SK-N-SH (cell line): ENCODE data around the gene TMEM168. TPM values are rescaled to one million over a fixed set of nuclear protein-coding genes. Genes with fewer than 3 reads are reported as not detected.

Experiments
- CTCF ChIA-PET: fragments of 300-600, 350-600 bp; formaldehyde crosslinking; extraction: SDS; loops from one replicate; lab custom pipeline; 2021; lab: Yijun Ruan, JAX
- POLR2A ChIA-PET: fragments of 350-600 bp; sonication (Branson Sonifier 250); formaldehyde crosslinking; extraction: SDS; loops from one replicate; lab custom pipeline; 2020; ENCODE audit warnings: antibody characterized with exemption, inconsistent platforms; lab: Yijun Ruan, JAX
- DNase-seq: peaks from one replicate; pipeline ENCODE4 v3.0.0; 2012
- H2AFZ ChIP-seq: fragments of 200-600 bp; sonication (generic); 2 replicates; pipeline ENCODE4 v1.8.1; 2016; ENCODE audit warnings: antibody characterized with exemption, mild to moderate bottlenecking, low read depth
- H3F3A ChIP-seq: fragments of 200-600 bp; sonication (generic); replicated peaks from 2 replicates; pipeline ENCODE3; 2016; ENCODE audit warnings: antibody characterized with exemption, mild to moderate bottlenecking; ENCODE audit not compliant: insufficient read depth
- H3K27ac ChIP-seq, 2 experiments: fragments of 200-500 bp in 1 of 2; fragments of 200-600 bp in 1 of 2; sonication (Bioruptor generic) in 1 of 2; sonication (generic), shearing (Covaris generic) in 1 of 2; 2 replicates each; pipeline versions ENCODE4 v1.5.1 to v1.6.1; 2014 to 2016; ENCODE audit warnings: low read depth in 2 of 2, inconsistent platforms in 1 of 2, low read length in 1 of 2, mild to moderate bottlenecking in 1 of 2, mixed read lengths in 1 of 2
- H3K27me3 ChIP-seq: fragments of 200-600 bp; sonication (generic), shearing (Covaris generic); 2 replicates; pipeline ENCODE4 v1.6.1; 2016; ENCODE audit warnings: mixed run types; ENCODE audit not compliant: insufficient read depth
- H3K36me3 ChIP-seq, 2 experiments: fragments of 200-500 bp in 1 of 2; fragments of 200-600 bp in 1 of 2; sonication (Bioruptor generic) in 1 of 2; sonication (generic) in 1 of 2; replicated peaks in 1 of 2; 2 replicates each; pipeline versions ENCODE3 to v1.5.1; 2014 to 2016; ENCODE audit warnings: low read length in 1 of 2, mild to moderate bottlenecking in 1 of 2; ENCODE audit not compliant: insufficient read depth in 2 of 2, control insufficient read depth in 1 of 2
- H3K4me1 ChIP-seq, 2 experiments: fragments of 200-500 bp in 1 of 2; fragments of 200-600 bp in 1 of 2; sonication (Bioruptor generic) in 1 of 2; sonication (generic), shearing (Covaris generic) in 1 of 2; 2 replicates each; pipeline versions ENCODE4 v1.5.1 to v1.6.1; 2014 to 2016; ENCODE audit warnings: low read depth in 1 of 2, low read length in 1 of 2, mixed run types in 1 of 2; ENCODE audit not compliant: insufficient read depth in 2 of 2, control insufficient read depth in 1 of 2
- H3K4me2 ChIP-seq: fragments of 200-600 bp; sonication (generic), shearing (Covaris generic); 2 replicates; pipeline ENCODE4 v1.6.1; 2017; ENCODE audit warnings: mixed run types
- H3K4me3 ChIP-seq, 2 experiments: fragments of 200-500 bp in 1 of 2; fragments of 200-600 bp in 1 of 2; sonication (Bioruptor generic) in 1 of 2; sonication (generic), shearing (Covaris generic) in 1 of 2; 2 replicates each; pipeline versions ENCODE4 v1.5.1 to v1.8.1; 2014 to 2016; ENCODE audit warnings: low read depth in 2 of 2, inconsistent platforms in 1 of 2, low read length in 1 of 2, mild to moderate bottlenecking in 1 of 2, mixed read lengths in 1 of 2, moderate library complexity in 1 of 2
- H3K79me2 ChIP-seq: fragments of 200-600 bp; sonication (generic); 2 replicates; pipeline ENCODE4 v1.8.1; 2017; ENCODE audit warnings: mild to moderate bottlenecking; ENCODE audit not compliant: insufficient read depth
- H3K9ac ChIP-seq: fragments of 200-600 bp; sonication (generic); 2 replicates; pipeline ENCODE4 v1.6.1; 2017; ENCODE audit warnings: mixed run types
- H3K9me2 ChIP-seq: fragments of 200-600 bp; sonication (generic); 2 replicates; pipeline ENCODE4 v1.6.1; 2017; ENCODE audit warnings: mixed run types
- H3K9me3 ChIP-seq: fragments of 200-600 bp; sonication (generic); 2 replicates; pipeline ENCODE4 v1.6.1; 2017; ENCODE audit warnings: mixed run types, mild to moderate bottlenecking, moderate library complexity
- H4K20me1 ChIP-seq: fragments of 200-600 bp; sonication (generic); 2 replicates; pipeline ENCODE4 v1.6.1; 2017; ENCODE audit warnings: mild to moderate bottlenecking, mixed run types; ENCODE audit not compliant: insufficient read depth
- CHD2 ChIP-seq: fragments of 150-350 bp; IDR thresholded peaks from 2 replicates; pipeline ENCODE4 v1.6.1; 2018; ENCODE audit warnings: low read length; ENCODE audit not compliant: partially characterized antibody
- CTCF ChIP-seq: fragments of 200-600 bp; sonication (generic); IDR thresholded peaks from 2 replicates; pipeline ENCODE4 v1.6.1; 2017; ENCODE audit warnings: antibody characterized with exemption, mild to moderate bottlenecking, moderate library complexity
- EP300 ChIP-seq, 2 experiments: IDR thresholded peaks; 2 replicates each; pipeline versions ENCODE4 v1.4.0 to v1.6.1; 2012; ENCODE audit warnings: borderline replicate concordance in 1 of 2, low read depth in 1 of 2, low read length in 1 of 2
- FOXJ3 ChIP-seq: sonication (generic); formaldehyde crosslinking; IDR thresholded peaks from 2 replicates; pipeline ENCODE4 v1.5.1; 2020; ENCODE audit warnings: mild to moderate bottlenecking, missing genetic modification reagents
- GABPA ChIP-seq: IDR thresholded peaks from 2 replicates; pipeline ENCODE4 v1.4.0; 2012; ENCODE audit warnings: low read depth, mild to moderate bottlenecking
- GATA2 ChIP-seq: sonication (generic); formaldehyde crosslinking; IDR thresholded peaks from 2 replicates; pipeline ENCODE4 v1.5.0; 2020; ENCODE audit warnings: mild to moderate bottlenecking, missing genetic modification reagents
- JUND ChIP-seq: IDR thresholded peaks from 2 replicates; pipeline ENCODE4 v1.4.0; 2012
- MAX ChIP-seq: IDR thresholded peaks from 2 replicates; pipeline ENCODE4 v1.4.0; 2012; ENCODE audit warnings: low read depth
- MEF2A ChIP-seq: IDR thresholded peaks from 2 replicates; pipeline ENCODE4 v1.4.0; 2012; ENCODE audit warnings: low read depth, borderline replicate concordance
- MXI1 ChIP-seq: IDR thresholded peaks from 2 replicates; pipeline ENCODE4 v1.6.1; 2012; ENCODE audit warnings: mild to moderate bottlenecking, low read depth, low read length, improper control_type of control experiment
- NFIC ChIP-seq: IDR thresholded peaks from 2 replicates; pipeline ENCODE4 v1.4.0; 2012; ENCODE audit warnings: borderline replicate concordance
- RCOR1 ChIP-seq: fragments of 150-350 bp; IDR thresholded peaks from 2 replicates; pipeline ENCODE4 v1.6.1; 2017; ENCODE audit warnings: antibody characterized with exemption, low read length
- REST ChIP-seq: IDR thresholded peaks from 2 replicates; pipeline ENCODE4 v1.6.1; 2012; ENCODE audit warnings: mild to moderate bottlenecking, low read depth, low read length, moderate library complexity
- RXRA ChIP-seq: IDR thresholded peaks from 2 replicates; pipeline ENCODE4 v1.4.0; 2012; ENCODE audit warnings: low read depth, mild to moderate bottlenecking, borderline replicate concordance
- SIN3A ChIP-seq: IDR thresholded peaks from 2 replicates; pipeline ENCODE4 v1.6.1; 2012; ENCODE audit warnings: low read depth, mild to moderate bottlenecking, low read length, moderate library complexity, borderline replicate concordance
- TAF1 ChIP-seq: IDR thresholded peaks from 2 replicates; pipeline ENCODE4 v1.6.1; 2012; ENCODE audit warnings: low read depth, mild to moderate bottlenecking, low read length, moderate library complexity, borderline replicate concordance
- TCF12 ChIP-seq: IDR thresholded peaks from 2 replicates; pipeline ENCODE4 v1.4.0; 2012
- USF1 ChIP-seq: IDR thresholded peaks from 2 replicates; pipeline ENCODE4 v1.4.0; 2012; ENCODE audit warnings: low read depth, borderline replicate concordance
- ZBTB33 ChIP-seq: IDR thresholded peaks from 2 replicates; pipeline ENCODE4 v1.4.0; 2012; ENCODE audit warnings: low read depth, borderline replicate concordance
- WGBS: methylation state at CpG from one replicate; pipeline ENCODE4 v1.1.6; 2017; ENCODE audit warnings: low lambda C conversion rate; 5-methylcytosine and 5-hydroxymethylcytosine counted together
- polyA plus RNA-seq, 3 experiments: library from polyadenylated mRNA; depleted of rRNA; stranded (reverse); fragments of >200 nt; gene quantifications; 2 replicates each; pipeline ENCODE4 v1.2.3, GENCODE V29; 2012

TMEM168 gene
- polyA plus RNA-seq, 1 of the 3 experiments (the other 2 are of a cell fraction), result 32.2 TPM

- Histone ChIP-seq H3K79me2 (no peaks in the 10 kb centered on the region), H4K20me1 (no peaks in the 10 kb centered on the region), H3K4me2 (no peak overlapping the region), H3K36me3 (no peaks in the 10 kb centered on the region), H3K9me3 (no peaks in the 10 kb centered on the region), H3K27ac (no peak overlapping the region), H3F3A (no peaks in the 10 kb centered on the region), H3K27me3 (no peaks in the 10 kb centered on the region), H2AFZ (no peak overlapping the region), H3K4me1 (no peaks in the 10 kb centered on the region), H3K4me3 (no peak overlapping the region), H3K9me2 (no peaks in the 10 kb centered on the region), H3K9ac (no peak overlapping the region)
- 64% methylated on average over 2 of the region's 2 CpGs for WGBS
- CTCF ChIA-PET, result no interaction called here
- TF ChIP-seq RCOR1 (no peak), CHD2 (no peak), MXI1 (no peak), SIN3A (no peak), TAF1 (no peak), MAX (no peak), TCF12 (no peak)
- DNase-seq, result no peak
- POLR2A ChIA-PET, result no interaction called here
Observed at GRCh38 chr7:112800486-112800885, 10.3 kb upstream of the TMEM168 start.

- Histone ChIP-seq H3K36me3 (no peaks in the 10 kb centered on the region), H3F3A (no peaks in the 10 kb centered on the region), H3K27me3 (no peaks in the 10 kb centered on the region), H3K27ac (no peak overlapping the region), H3K4me1 (no peaks in the 10 kb centered on the region), H3K4me2 (no peak overlapping the region), H3K9me2 (no peaks in the 10 kb centered on the region), H3K9me3 (no peaks in the 10 kb centered on the region), H3K4me3 (no peak overlapping the region), H2AFZ (no peak overlapping the region), H4K20me1 (no peaks in the 10 kb centered on the region), H3K79me2 (no peaks in the 10 kb centered on the region), H3K9ac (no peak overlapping the region)
- WGBS, result 60% methylated on average over 3 of the region's 3 CpGs
- ChIA-PET CTCF (interaction anchor here (1.0 to 1.3 kb wide), 2 partner anchors 9 kb away, joined by 3 to 4 read pairs; partner anchors contain the start of gene TMEM168), POLR2A (no interaction called here)
- no peak for DNase-seq
- TF ChIP-seq EP300 (IDR thresholded peaks at IDR 0.05; ENCODE audit: borderline replicate concordance in 1 of 2, low read depth in 1 of 2, low read length in 1 of 2) (no peak), CTCF (no peak), GATA2 (CRISPR knock-in tag) (no peak), CHD2 (no peak), GABPA (no peak), FOXJ3 (CRISPR knock-in tag) (no peak), NFIC (no peak), USF1 (no peak), ZBTB33 (no peak), JUND (no peak), REST (no peak), RXRA (no peak), MEF2A (no peak), TCF12 (no peak)
Observed at GRCh38 chr7:112799448-112800120, 9.4 kb upstream of the TMEM168 start.
